Progenitor cell of endocrine pancreas (in vitro differentiated cells): ENCODE measurements around the gene SLC25A43. TPM values are rescaled to one million over a fixed set of nuclear protein-coding genes. Genes with fewer than 3 reads are reported as not detected.
"Not testable (repeated sequence)": the region's sequence is repeated elsewhere in the genome, so short reads cannot be mapped to it uniquely, and the experiment has no call there.

Experiments used
- DNase-seq: peaks from one replicate; pipeline ENCODE4 v3.0.0; 2021; ENCODE audit warnings: low spot score; ENCODE audit not compliant: unreplicated experiment
- H3K27ac Mint-ChIP-seq: 2 replicates; pipeline ENCODE4 v1.8.0; 2021; ENCODE audit warnings: mild to moderate bottlenecking, moderate library complexity, mixed read lengths
- H3K27me3 Mint-ChIP-seq: 2 replicates; pipeline ENCODE4 v1.8.0; 2021; ENCODE audit warnings: mixed read lengths
- H3K36me3 Mint-ChIP-seq: 2 replicates; pipeline ENCODE4 v1.8.0; 2022; ENCODE audit warnings: mixed read lengths; ENCODE audit not compliant: insufficient read depth
- H3K4me1 Mint-ChIP-seq: 2 replicates; pipeline ENCODE4 v1.8.0; 2021; ENCODE audit warnings: low read depth, mixed read lengths
- H3K4me3 Mint-ChIP-seq: 2 replicates; pipeline ENCODE4 v1.8.0; 2021; ENCODE audit warnings: low read depth, mild to moderate bottlenecking, moderate library complexity, mixed read lengths
- H3K9me3 Mint-ChIP-seq: 2 replicates; pipeline ENCODE4 v1.8.0; 2021; ENCODE audit warnings: low read depth, mixed read lengths
- CTCF ChIP-seq: fragments of 200-600 bp; sonication (generic); IDR thresholded peaks from one replicate; pipeline ENCODE4 v1.5.0; 2021; ENCODE audit warnings: antibody characterized with exemption, mild to moderate bottlenecking; ENCODE audit not compliant: unreplicated experiment
- total RNA-seq: library from RNA; stranded (reverse); gene quantifications from 2 replicates; pipeline ENCODE4 v1.2.1, GENCODE V29; 2021

SLC25A43 gene
- total RNA-seq, 1 donor from 2014 or later, result 4.1 TPM

GRCh38 chrX:119489212-119490074 lies 90.3 kb downstream of the SLC25A43 start:
- no peaks in the 10 kb centered on the region for H3K4me1 Mint-ChIP-seq
- no peak overlapping the region for H3K4me3 Mint-ChIP-seq
- TF ChIP-seq CTCF, result no peak
- peaks cover 14% of the 10 kb centered on the region for H3K9me3 Mint-ChIP-seq
- peaks cover under 1% of the 10 kb centered on the region for H3K27me3 Mint-ChIP-seq
- DNase-seq, result no peak
- no peaks in the 10 kb centered on the region for H3K36me3 Mint-ChIP-seq
- no peak overlapping the region for H3K27ac Mint-ChIP-seq

- H3K27me3 Mint-ChIP-seq, result no peaks in the 10 kb centered on the region
- no peak overlapping the region for H3K27ac Mint-ChIP-seq
- no peak for DNase-seq
- H3K9me3 Mint-ChIP-seq, result peaks cover 10% of the 10 kb centered on the region
- TF ChIP-seq CTCF, result no peak
- H3K36me3 Mint-ChIP-seq, result no peaks in the 10 kb centered on the region
- H3K4me1 Mint-ChIP-seq, result no peaks in the 10 kb centered on the region
- H3K4me3 Mint-ChIP-seq, result no peak overlapping the region
Measured at GRCh38 chrX:119492463-119492862, 93.3 kb downstream of the SLC25A43 start.

GRCh38 chrX:119493851-119494495 lies 94.8 kb downstream of the SLC25A43 start:
- not testable (repeated sequence) for H3K4me3 Mint-ChIP-seq, H3K27ac Mint-ChIP-seq, DNase-seq, H3K4me1 Mint-ChIP-seq, H3K36me3 Mint-ChIP-seq, H3K27me3 Mint-ChIP-seq, H3K9me3 Mint-ChIP-seq

GRCh38 chrX:119495734-119496726 lies 96.9 kb downstream of the SLC25A43 start:
- no peaks in the 10 kb centered on the region for H3K36me3 Mint-ChIP-seq
- no peaks in the 10 kb centered on the region for H3K4me1 Mint-ChIP-seq
- H3K27ac Mint-ChIP-seq, result no peak overlapping the region
- H3K4me3 Mint-ChIP-seq, result no peak overlapping the region
- H3K27me3 Mint-ChIP-seq, result no peaks in the 10 kb centered on the region
- DNase-seq, result no peak
- TF ChIP-seq CTCF, result no peak
- H3K9me3 Mint-ChIP-seq, result peaks cover 9% of the 10 kb centered on the region

- Mint-ChIP-seq H3K9me3 (peaks cover 9% of the 10 kb centered on the region), H3K4me1 (no peaks in the 10 kb centered on the region), H3K27me3 (no peaks in the 10 kb centered on the region), H3K27ac (no peak overlapping the region), H3K4me3 (no peak overlapping the region), H3K36me3 (no peaks in the 10 kb centered on the region)
- DNase-seq, result no peak
- no peak for TF ChIP-seq CTCF
Measured at GRCh38 chrX:119497185-119497584, 98.0 kb downstream of the SLC25A43 start.
